NCI-H1930 (cell line): Measurements from ENCODE around the gene ESYT1.
A peak's percentile ranks its signal among the peaks of the same experiment; 100 is the strongest.
"Not testable (repeated sequence)": the region's sequence is repeated elsewhere in the genome, so short reads cannot be mapped to it uniquely, and the experiment has no call there.

Experiments used
- DNase-seq, 2 experiments: peaks; one replicate each; lab custom pipeline; 2025; lab: John Stamatoyannopoulos, UW

Gene ESYT1

GRCh38 chr12:56103066-56103711, 24.9 kb upstream of the ESYT1 start:
- no peak for DNase-seq

GRCh38 chr12:56103823-56104108, 24.3 kb upstream of the ESYT1 start:
- no peak for DNase-seq

GRCh38 chr12:56104109-56104814, 23.8 kb upstream of the ESYT1 start, which contains the start of gene PA2G4:
TSS of gene PA2G4 (plus strand) at chr12:56104559. CDS start at chr12:56104738, 179 bp downstream.
- DNase-seq = peak; percentile 96 to 98

- no peak for DNase-seq
Observed at GRCh38 chr12:56104815-56105608, 23.1 kb upstream of the ESYT1 start.

GRCh38 chr12:56105609-56105902, 22.5 kb upstream of the ESYT1 start:
- no peak for DNase-seq

GRCh38 chr12:56107242-56107641, 20.8 kb upstream of the ESYT1 start:
- DNase-seq = no peak

- DNase-seq = no peak
Observed at GRCh38 chr12:56110571-56110970, 17.5 kb upstream of the ESYT1 start.

GRCh38 chr12:56114084-56114483, 14.0 kb upstream of the ESYT1 start:
- no peak for DNase-seq

- no peak for DNase-seq
Observed at GRCh38 chr12:56115329-56115728, 12.7 kb upstream of the ESYT1 start.

- DNase-seq = peak; percentile 90 to 95
Observed at GRCh38 chr12:56116267-56117081, 11.6 kb upstream of the ESYT1 start, which contains the start of gene RPL41. TSS of gene RPL41 (plus strand) at chr12:56116633.

GRCh38 chr12:56117082-56117706, 10.9 kb upstream of the ESYT1 start:
- not testable (repeated sequence) for DNase-seq

- peak; percentile 98 for DNase-seq
Observed at GRCh38 chr12:56117778-56118687, 10.0 kb upstream of the ESYT1 start, which contains the start of gene ZC3H10. TSS of gene ZC3H10 (plus strand) at chr12:56118266. CDS start at chr12:56120563, 2,297 bp downstream.

GRCh38 chr12:56118688-56119357, 9.2 kb upstream of the ESYT1 start:
- DNase-seq = no peak

GRCh38 chr12:56119361-56119796, 8.7 kb upstream of the ESYT1 start:
- peak; percentile 55 to 71 for DNase-seq

GRCh38 chr12:56120158-56120846, 7.8 kb upstream of the ESYT1 start:
- no peak for DNase-seq

- DNase-seq = no peak
Observed at GRCh38 chr12:56121204-56121870, 6.7 kb upstream of the ESYT1 start.

- DNase-seq = no peak
Observed at GRCh38 chr12:56122637-56123036, 5.4 kb upstream of the ESYT1 start.

- no peak for DNase-seq
Observed at GRCh38 chr12:56124133-56124532, 3.9 kb upstream of the ESYT1 start.

GRCh38 chr12:56126732-56127239, 1.3 kb upstream of the ESYT1 start:
- DNase-seq = no peak
